Measurements from ENCODE around the gene MRPS34. TPM values are rescaled to one million over a fixed set of nuclear protein-coding genes. Genes with fewer than 3 reads are reported as not detected.

MRPS34 gene
- total RNA-seq, 4 donors from 2014 or later: 34.1 to 62.4 (median 57.2) TPM

DNA sequence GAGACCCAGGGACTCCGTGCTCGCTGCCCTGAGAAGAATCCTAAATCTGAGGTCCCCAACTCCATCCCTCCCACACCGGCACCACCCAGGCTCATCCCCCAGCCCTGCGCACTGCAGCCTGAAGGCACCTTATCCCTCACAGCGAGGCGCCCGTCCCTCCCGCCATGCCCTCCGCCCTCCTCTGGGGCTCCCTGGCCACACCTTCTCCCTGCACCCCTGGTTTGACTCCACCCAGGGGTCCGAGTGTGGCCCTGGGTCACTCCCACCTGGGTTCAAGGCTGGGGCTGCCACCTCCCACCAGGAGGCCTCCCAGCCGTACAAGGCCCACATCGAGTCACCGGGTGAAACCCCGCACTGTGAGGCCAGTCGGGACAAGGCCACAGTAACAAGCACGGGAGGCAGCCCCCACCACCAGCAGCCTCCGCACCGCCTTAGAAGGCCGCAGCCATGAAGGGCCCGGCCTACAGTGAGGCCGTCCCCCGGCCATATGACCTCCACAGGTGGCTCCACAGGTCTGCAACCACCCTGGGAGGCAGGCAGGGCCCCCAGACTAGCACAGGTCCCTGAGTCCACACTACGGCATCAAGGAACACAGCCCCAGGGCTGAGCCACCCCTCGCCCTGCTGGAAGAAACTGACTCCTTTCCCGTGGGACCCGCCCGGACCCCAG, 45.4 kb upstream of the MRPS34 start:
- TF ChIP-seq, protein P1, sequence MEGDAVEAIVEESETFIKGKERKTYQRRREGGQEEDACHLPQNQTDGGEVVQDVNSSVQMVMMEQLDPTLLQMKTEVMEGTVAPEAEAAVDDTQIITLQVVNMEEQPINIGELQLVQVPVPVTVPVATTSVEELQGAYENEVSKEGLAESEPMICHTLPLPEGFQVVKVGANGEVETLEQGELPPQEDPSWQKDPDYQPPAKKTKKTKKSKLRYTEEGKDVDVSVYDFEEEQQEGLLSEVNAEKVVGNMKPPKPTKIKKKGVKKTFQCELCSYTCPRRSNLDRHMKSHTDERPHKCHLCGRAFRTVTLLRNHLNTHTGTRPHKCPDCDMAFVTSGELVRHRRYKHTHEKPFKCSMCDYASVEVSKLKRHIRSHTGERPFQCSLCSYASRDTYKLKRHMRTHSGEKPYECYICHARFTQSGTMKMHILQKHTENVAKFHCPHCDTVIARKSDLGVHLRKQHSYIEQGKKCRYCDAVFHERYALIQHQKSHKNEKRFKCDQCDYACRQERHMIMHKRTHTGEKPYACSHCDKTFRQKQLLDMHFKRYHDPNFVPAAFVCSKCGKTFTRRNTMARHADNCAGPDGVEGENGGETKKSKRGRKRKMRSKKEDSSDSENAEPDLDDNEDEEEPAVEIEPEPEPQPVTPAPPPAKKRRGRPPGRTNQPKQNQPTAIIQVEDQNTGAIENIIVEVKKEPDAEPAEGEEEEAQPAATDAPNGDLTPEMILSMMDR (IDR thresholded peaks at IDR 0.05; ENCODE audit: low read depth): no peak

DNA sequence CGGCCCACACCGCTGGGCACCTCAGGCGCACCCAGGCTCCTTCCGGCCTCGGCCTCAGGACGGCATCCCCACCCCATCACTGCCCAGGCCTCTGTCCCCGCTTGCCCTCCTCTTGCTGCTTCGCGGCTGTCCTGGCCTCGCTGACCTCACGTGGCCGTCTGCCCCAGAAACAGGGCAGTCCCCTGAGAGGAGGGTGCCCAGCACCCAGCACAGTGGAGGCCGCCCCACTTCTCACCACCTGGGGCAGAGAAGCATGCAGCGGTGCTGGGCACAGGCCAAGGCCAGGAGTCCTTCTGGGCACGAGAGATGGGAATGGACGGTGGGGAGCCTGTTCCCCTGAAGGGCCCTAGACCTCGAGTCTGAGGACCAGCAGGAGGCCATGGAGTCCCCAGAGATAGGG, 44.8 kb upstream of the MRPS34 start:
- TF ChIP-seq, protein P1 (IDR thresholded peaks at IDR 0.05; ENCODE audit: low read depth): no peak

DNA sequence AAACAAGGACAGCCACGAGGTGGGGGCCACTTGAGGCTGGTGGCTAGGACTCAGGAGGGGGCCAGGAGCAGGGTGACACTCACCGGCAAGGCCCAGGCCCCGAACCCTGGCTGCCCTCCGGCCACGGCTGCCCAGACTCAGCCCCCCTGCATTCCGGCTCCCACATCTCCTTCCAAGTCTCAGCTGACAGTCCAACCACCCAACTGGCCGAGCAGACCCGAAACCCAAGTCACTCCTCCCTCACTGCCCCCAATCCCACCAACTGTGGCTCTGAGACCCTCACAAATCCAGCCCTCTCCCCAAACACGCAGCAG, 44.3 kb upstream of the MRPS34 start:
- TF ChIP-seq, protein P1 (IDR thresholded peaks at IDR 0.05; ENCODE audit: low read depth): no peak

DNA sequence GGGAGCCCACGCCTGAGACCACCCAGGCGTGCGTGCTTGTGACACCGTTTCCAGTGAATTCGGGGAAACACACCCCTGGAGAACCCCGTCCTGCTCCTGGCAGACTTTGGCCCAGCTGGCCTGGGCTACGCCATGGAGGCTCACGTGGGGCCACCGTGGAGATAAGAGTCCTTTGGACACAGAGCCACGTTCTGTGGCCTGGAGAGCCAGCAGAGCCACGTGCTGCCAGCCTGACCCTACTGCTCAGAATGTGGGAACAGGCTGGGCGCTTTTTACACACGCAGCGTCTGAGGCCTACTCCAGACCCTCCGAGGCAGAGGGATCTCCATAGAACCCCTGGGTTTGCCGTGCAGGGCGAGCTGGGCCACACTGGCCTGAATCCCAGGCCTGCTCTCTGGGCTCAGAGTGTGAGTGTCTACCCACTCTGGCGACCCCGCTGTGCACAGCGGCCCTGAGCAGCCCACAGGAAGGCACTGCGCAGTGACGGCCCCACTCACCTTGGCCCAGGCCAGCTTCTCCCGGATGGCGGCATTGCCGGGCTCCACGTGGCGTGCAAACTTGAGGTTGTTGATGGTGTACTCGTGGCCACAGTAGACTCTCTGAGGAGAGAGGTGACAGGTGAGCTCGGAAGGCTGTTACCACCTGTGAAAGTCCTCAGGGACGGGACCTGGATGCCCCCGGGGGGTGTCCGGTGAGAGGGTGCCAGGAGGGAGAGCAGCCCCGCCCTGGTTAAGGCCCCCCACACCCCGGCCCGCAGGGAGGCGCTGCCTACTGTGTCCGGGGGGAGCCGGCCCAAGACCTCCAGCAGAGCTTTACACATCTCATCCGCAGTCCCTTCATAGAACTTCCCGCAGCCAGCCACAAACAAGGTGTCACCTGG, 43.7 kb upstream of the MRPS34 start:
- TF ChIP-seq, protein P1 (IDR thresholded peaks at IDR 0.05; ENCODE audit: low read depth): no peak

DNA sequence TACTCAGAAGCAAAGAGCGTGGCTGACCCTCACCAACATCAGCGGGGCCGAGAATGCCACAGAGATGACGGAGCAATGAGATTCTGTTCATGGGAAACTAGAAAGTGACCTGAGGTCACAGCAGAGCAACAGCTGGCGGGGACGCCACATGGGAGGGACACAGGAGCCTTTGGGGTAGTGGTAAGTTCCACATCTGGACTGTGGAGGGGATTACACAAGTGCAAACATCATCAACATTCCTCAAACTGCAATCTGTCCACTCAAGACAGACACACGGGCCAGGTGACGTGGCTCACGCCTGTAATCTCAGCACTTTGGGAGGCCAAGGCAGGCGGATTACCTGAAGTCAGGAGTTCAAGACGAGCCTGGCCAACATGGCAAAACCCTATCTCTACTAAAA, 42.5 kb upstream of the MRPS34 start:
- TF ChIP-seq, protein P1 (IDR thresholded peaks at IDR 0.05; ENCODE audit: low read depth): no peak

DNA sequence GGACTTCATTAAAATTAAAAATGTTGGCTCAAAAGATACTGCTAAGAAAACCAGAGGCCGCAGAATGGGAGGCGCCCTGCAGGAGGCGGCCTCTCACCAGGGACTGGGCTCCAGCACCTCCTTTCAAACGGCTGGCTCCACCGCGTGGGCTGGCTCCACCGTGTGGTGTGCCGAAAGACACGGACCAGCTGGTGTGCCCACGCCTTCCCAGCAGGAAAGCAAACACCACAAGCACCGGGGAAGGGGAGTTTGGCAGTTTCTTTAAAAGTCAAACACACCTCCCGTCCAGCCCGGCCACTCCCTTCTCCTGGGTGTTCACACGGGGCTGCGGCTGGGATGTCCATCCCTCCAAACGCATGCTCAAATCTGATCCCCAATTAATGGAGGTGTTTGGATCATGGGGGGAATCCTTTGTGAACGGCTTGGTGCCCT, 39.8 kb upstream of the MRPS34 start:
- TF ChIP-seq, protein P1 (IDR thresholded peaks at IDR 0.05; ENCODE audit: low read depth): no peak

DNA sequence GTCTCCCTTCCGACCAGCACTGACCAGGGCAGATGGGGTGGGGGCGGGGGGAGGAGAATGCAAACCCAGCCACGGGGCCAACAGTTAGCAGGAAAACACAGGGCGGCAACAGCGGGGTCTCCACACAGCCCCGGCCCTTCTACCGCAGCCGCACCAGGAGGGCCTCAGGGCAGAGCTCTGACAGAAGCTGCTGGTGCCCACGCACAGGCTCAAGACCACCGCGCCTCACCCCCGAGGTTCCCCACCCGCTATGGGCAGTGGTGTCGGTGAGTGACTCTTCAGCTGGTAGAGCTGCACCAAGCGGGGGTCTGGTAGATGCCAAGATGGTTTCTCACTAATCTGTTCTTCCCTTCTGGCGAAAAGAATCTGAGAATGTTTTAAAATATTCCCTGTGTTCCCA, 37.6 kb upstream of the MRPS34 start:
- TF ChIP-seq, protein P1 (IDR thresholded peaks at IDR 0.05; ENCODE audit: low read depth): no peak

All from subcutaneous adipose tissue (tissue), 4 donors.